ENCODE data around the gene TMEM123.
A peak's percentile ranks its signal among the peaks of the same experiment; 100 is the strongest.
"Not testable (repeated sequence)": the region's sequence is repeated elsewhere in the genome, so short reads cannot be mapped to it uniquely, and the experiment has no call there.

The TMEM123 gene

DNA sequence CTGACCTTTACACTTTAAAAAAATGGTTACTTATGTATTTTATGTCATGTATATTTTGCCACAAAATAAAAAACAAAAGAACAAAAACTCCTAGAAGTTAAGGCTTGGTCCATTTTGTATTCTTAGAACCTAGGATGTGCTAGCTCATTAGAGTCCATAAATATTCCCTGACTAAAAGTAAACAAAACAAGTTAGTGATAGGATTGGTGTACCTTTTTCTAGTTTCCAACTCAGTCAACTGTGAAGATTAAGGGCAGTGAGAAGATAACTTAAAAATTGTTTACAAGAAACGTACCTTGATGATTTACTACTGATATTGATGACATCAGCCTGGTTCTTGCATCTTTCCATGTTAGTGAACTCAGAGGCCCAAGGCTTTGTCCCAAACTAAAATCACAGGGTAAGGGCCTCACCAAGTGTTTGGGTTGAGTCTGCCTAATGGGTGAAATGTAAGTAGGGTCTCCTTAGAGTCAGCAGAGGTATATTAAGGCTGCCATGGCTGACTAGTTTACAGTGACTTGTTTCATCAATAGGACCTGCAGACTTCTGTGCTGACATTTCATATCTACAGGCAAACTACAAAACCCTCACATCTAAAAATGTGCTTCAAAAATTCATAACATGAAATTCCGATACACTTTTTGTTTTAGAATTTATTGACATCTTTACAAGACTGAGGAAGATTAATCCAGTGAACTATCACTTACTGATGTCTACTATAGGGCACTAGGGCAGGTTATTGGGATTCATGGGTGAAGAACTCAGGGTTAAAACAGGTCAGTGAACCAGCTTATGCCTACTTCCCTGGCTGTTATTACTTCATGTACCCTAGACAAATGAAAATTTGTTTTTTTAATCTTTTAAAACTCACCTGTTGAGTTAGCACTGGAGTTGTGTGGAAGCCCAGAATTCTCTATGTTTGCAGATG, 4.4 kb downstream of the TMEM123 start:
- DNase-seq = no peak

DNA sequence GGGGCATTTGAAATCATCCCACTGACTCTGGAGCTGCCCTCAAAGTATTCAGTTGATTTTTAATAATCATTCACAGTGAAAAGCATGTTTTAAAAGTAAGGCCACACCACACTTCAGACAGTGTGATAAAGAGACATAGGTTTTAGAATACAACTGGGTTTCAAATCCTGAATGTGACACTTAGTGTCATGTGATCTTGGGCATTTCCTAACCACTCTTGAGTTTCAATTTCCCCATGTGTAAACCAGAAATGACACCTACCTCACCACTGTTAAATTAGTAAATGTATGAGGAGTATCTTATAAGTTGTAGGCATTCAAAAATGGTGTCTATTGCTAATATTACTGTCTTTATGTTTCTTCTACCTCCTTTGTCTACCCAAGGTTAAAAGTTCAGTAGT, 5.4 kb downstream of the TMEM123 start:
- no peak for DNase-seq

DNA sequence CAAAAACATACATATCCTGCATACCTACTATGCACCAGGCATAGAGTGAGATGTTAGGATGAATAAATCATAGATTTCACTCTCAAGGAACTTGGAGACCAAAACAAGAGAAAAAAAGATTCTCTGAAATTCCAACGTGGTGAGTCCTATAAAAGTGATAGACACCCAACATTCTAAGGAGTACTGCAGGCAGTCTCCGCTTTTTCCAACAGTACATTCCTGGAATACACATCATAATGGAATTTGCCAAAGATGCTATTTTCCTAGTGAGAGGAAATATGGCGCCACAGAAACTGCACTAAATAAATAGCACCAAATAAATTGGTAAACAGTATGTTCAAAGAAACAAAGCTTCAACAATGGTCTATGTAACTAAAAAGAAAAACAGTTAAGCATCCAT, 6.0 kb downstream of the TMEM123 start:
- DNase-seq = no peak

DNA sequence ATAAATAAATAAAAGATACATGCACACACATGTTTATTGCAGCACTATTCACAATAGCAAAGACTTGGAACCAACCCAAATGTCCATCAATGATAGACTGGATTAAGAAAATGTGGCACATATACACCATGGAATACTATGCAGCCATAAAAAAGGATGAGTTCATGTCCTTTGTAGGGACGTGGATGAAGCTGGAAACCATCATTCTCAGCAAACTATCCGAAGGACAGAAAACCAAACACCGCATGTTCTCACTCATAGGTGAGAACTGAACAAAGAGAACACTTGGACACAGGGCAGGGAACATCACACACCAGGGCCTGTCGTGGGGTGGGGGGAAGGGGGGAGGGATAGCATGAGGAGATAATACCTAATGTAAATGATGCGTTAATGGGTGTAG, 7.9 kb downstream of the TMEM123 start:
- not testable (repeated sequence) for DNase-seq

DNA sequence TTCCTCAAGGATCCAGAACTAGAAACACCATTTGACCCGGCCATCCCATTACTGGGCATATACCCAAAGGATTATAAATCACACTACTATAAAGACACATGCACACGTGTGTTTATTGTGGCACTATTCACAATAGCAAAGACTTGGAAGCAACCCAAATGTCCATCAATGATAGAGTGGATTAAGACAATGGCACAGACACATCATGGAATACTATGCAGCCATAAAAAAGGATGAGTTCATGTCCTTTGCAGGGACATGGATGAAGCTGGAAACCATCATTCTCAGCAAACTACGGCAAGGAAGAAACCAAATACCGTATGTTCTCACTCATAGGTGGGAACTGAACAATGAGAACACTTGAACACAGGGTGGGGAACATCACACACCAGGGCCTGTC, 8.4 kb downstream of the TMEM123 start:
- DNase-seq = not testable (repeated sequence)

DNA sequence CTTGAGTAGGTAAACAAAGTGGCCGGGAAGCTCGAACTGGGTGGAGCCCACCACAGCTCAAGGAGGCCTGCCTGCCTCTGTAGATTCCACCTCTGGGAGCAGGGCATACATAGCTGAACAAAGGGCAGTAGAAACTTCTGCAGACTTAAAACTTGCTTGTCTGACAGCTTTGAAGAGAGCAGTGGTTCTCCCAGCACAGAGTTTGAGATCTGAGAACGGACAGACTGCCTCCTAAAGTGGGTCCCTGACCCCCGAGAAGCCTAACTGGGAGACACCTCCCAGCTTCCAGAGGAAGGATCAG, 13.6 kb downstream of the TMEM123 start:
- not testable (repeated sequence) for DNase-seq

DNA sequence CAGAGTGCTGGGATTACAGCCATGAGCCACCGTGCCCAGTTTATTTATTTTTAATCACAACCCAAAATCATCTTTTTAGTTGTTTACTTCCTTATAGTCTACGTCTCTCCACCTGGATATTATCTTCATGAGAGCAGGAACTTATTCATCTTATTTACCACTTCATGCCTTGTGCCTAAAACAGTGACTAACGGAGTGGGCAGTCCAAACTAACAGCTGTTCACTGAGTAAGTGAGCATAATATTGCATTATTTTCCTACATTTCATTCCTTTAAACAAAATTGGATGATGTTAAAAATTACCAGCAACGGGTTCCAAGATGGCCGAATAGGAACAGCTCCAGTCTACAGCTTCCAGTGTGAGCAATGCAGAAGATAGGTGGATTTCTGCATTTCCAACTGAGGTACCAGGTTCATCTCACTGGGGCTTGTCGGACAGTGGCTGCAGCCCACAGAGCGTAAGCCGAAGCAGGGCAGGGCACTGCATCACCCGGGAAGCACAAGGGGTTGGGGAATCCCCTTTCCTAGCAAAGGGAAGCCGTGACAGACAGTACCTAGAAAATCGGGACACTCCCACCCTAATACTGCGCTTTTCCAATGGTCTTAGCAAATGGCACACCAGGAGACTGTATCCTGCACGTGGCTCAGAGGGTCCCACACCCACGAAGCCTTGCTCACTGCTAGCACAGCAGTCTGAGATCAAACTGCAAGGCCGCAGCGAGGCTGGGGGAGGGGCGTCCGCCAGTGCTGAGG, 14.1 kb downstream of the TMEM123 start:
- no peak for DNase-seq

DNA sequence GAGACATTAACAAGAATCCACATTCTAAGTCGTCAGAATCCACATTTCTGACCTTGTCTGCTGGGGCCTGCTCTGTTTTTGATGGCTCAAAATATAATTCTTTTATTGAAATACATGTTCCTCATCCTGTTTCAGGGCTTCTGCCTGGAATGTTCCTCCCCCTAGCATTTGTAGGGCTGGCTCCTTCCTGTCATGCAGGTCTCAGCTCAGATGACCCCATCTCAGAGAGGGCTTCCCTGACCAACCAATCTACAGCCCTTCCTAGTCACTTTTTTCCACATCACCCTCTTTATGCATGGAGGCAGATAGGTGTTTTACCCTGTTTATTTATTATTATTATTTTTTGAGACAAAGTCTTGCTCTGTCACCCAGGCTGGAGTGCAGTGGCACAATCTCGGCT, 14.8 kb downstream of the TMEM123 start:
- DNase-seq = no peak

DNA sequence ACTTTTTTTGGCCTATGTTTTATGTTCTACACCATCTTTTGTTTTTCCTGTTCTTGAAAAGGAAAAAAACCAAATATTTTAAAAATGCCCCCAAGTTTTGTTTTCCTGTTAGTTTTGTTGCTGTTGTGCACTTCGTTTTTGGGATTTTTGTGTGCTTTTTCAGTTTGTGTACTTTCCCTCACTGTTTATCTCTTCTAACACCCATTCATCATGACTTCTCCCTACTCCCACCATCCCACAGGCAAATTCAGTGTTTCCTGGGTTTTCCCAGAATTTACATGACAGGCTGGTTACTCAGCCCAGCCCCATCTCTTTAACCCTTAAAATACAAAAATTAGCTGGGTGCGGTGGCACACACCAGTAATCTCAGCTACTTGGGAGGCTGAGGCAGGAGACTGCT, 15.6 kb downstream of the TMEM123 start:
- DNase-seq = no peak

DNA sequence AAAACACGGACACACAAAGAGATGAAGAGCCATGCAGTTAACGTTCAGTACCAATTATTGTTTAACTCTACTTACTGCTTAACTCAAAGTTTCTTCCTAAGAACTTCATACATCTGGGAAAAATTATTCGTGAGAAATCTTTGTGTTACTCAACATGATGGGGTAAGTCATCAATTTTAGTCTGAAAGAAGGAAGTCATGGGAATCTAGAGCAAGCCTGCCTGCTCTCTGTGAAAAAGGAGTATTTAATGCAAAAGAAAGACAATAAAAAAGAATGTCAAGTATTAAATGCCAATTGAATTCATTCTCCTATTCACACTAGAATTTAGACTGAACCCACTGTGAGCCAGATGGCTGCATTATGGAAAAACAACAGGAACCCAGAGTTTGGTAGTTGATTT, 16.0 kb downstream of the TMEM123 start:
- DNase-seq = no peak

DNA sequence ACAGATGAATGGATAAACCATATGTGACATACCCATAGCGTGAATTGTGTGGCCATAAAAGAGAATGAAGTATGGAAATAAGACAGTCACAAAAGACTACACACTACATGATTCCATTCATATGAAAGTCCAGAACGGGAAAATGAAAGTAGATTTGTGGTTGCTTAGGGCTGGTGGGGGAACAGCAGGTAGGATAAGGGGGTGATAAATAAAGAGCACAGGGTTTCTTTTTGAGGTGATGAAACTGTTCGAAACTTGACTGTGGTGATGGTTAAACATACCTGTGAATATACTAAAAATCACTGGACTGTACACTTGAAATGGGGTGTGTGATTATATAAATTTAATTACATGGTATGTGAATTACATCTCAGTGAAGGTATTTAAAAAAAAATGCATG, 16.9 kb downstream of the TMEM123 start:
- DNase-seq = no peak

DNA sequence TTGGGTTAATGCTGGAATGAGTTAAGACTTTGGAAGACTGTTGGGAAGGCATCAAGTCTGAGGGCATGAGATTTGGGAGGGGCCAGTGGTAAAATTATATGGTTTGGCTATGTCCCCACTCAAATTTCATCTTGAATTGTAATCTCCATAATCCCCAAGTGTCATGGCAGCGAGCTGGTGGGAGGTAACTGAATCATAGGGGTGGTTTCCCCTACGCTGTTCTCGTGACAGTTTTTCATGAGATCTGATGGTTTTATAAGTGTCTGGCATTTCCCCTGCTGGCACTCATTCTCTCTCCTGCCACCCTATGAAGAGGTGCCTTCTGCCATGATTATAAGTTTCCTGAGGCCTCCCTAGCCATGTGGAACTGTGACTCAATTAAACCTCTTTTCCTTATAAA, 19.0 kb downstream of the TMEM123 start:
- not testable (repeated sequence) for DNase-seq

DNA sequence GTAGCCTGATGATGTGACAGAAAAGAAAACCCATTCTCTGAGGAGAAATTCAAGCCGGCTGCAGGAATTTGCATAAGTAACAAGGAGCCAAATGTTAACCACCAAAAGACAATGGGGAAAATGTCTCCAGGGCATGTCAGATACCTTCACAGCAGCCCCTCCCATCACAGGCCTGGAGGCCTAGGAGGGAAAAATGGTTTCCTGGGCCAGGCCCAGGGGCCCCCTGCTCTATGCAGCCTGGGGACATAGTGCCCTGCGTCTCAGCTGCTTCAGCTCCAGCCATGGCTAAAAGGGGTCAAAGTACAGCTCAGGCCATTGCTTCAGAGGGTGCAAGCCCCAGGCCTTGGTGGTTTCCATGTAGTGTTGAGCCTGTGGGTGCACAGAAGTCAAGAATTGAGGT, 20.0 kb downstream of the TMEM123 start:
- not testable (repeated sequence) for DNase-seq

DNA sequence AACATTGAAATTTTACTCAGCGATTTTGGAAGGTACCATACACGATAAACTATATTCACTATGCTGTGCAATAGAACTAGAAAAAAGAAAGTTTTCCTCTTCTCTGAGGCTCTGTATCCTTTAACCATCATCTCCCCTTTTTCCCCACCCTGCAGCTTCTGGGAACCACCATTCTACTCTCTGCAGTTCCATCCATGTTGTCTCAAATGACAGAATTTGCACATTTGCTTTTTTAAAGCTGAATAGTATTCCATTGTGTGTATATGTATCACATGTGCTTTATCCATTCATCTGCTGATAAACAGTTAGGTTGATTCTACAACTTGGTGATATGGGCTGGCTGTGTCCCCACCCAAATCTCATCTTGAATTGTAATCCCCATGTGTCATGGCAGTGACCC, 21.2 kb downstream of the TMEM123 start:
- DNase-seq = no peak

DNA sequence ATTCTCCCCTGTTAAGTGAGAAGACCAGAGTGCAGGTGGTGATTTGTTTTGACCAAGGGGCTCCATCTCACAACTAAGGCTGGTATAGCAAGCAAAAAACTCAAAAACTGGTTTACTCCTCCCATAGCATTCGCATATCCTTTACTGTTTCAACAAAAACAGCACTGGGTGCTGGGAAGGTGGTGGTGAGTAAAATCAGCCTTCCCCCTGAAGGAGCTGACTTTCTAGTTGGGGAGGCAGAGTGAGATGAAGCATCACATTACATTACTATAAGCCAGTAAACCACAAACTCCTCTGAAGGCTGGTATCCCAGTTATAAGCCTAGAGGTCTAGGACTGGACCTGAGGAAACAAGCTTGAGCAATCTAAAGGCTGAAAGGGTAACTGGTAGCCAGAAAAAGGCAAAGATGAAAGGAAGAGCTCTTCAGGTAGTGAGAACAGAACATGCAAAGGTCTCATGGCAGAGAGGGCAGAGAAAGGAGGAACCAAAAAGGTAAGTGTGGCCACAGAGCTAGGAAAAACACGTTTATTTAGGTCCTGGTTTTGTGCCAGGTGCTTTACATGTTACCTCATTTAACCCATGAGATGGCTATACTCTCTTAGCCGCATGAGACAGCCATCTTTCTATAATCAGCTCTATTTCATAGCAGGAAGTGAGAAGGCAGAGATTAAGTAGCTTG, 22.3 kb downstream of the TMEM123 start:
- DNase-seq = no peak

DNA sequence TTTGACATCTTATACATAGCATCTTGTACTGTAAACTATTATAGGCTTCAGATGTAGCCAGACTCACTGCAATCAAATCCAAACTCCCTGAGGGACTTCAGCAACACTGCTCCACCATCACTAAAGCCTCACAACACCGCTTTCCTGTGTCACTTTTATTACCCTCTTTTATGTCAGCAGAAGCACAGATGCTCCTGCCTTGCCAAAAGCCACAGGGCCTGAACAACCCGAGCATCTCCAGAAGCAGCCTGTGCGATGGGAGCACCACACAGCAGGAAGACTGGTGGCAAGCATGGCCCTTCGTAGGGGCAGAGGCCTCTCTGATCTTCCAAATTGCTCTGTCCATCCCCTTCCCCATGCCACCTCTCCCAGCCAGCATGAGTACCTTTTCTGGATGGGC, 22.9 kb downstream of the TMEM123 start:
- DNase-seq = no peak

DNA sequence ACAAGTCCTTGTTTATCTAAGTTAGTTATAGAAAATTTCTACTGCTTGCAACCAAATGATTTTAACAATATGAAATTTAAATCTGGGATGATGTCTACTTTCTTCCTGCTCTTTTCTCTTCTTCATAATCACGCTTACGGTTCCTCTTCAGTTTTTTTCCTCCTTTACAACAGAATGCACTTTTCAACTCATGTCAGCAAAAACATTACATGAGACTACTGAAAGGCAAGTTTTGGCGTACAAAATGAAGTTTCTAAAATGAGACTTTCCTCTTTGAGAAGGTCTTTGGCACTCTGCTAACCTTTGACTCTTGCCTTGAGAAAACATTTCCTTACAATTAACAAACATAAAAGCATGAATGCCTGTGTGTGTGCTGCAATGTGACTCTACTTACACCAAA, 23.3 kb downstream of the TMEM123 start:
- DNase-seq = no peak

DNA sequence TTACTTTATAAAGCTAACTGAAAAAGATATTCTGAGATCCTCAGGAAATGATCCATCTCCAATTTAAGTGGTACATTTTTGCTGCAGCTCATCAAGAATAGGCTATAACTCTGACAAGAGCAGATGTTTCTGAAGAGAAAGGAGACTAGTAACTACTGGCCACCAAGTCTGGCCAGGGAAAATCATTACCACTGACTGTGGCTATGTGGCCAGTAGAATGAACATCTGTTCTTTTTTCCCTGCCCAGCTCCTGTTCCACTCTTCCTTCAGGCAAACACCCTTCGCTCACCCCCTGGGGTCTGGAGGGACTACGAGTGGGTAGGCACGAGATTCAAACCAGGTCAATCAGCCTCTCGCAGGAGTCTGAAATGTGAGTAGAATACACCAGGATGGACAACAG, 23.9 kb downstream of the TMEM123 start:
- no peak for DNase-seq

DNA sequence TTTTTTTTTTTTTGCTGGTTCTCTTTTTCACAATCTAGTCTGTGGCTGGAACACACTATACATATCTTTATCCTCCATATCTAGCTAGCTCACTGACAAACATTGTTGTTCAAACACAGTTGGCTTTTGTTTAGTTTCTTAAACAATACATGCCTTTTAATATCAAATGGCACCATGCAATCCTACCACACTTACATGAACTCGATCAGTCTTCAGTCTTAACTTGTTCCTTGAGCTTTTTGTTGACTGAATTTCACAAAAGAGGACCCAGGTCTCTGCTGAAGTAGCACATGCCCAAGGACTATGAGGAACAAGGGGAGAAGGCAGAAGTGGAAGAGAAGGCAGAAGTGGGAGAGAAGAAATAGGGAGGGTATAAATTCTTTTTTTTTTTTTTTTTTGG, 25.5 kb downstream of the TMEM123 start:
- DNase-seq = no peak

DNA sequence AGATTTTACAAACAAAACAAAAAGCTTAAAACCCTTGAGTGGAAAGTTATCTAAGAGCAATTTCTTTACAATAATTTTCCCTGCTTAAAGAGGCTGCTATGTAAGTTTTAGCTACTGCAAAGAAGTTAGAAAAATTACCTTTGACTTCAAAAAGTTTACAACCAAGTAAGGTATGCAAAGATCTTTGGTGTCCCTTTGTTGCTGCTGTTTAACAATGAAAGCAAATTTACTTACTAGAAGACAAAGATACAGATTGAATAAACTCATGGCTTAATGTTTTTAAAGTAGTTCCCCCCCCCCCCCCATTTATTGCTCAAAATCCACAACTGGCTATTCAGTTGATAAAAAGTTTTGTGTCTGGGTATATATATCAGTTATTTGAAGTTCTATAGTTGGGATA, 26.0 kb downstream of the TMEM123 start:
- DNase-seq = no peak

DNA sequence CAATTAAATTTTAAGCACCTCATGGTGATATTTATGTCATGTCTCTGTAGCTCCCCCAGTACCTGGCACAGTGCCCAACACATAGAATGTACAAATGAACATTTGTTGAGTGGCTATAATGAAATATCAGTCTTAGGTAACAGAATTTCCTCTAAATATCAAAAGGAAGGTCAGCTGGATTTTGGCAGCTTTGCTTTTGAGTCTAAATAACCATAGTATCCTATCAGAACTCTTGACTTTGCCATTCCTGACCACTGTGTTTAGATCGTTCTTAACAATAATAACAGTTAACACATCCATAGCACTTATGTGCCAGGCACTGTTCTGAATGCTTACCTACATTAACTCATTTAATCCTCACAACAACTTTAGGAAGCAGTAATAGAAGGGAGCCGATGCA, 26.6 kb downstream of the TMEM123 start:
- no peak for DNase-seq

DNA sequence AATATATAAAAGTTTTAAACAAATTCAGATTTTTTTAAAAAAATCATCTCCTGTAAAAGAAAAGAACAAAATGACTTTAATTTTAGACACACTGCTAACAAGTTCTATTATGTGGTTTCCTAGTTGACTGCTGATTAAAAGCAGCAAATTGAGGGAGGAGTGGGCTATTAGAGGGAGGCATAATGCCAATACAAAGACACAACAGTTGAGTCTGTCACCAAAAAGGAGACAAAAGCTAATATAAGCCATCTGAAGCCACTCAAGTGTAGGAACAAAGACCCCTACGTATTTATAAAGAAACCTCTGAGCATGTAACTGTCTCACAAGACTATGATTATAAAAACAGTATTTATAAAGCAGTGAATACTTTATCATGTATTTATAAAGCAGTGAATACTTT, 28.6 kb downstream of the TMEM123 start:
- DNase-seq = no peak

DNA sequence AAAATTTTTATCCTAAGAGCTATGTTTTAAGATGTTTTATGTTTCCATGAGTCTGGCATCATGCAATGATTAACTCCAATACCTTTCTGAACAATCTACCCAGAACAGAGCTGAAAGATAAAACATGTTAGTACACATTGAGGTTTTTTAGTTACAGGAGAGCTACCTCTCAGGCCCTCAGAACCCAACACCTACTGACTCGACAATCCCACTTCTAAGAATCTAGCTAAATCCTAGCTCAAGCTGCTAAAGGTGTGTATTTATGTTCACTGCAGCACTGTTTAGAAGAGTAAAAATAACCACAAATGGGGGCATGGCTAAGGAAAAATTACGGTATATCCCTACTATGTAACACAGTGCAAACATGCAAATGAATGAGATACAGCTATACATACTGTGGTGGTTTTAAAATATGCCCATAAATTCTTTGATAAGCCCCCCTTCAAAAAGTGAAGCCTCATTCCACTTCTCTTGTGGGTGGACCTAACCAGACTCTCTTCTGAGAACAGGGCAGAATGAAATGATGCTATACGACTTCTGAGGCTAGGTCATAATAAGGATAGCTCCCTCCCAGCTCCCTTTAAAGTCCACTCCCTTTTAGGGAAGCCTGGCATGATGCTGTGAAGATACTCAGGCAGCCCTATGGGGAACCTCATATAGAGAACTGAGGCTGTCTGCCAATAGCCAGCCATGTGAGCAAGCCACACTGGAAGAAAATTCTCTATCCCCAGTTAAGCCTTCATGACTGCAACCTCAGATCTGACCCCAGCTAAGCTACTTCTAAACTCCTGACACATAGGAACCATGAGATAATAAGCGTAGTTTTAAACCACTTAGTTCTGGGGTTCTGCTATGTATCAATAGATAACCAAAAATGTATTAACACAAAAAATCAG, 29.5 kb downstream of the TMEM123 start:
- DNase-seq = peak; percentile 24

Measured in femur (tissue), 1 donor.